MM.1S (cell line): ENCODE data around the gene GPHN.

Experiments used
- DNase-seq: peaks from one replicate; pipeline ENCODE4 v3.0.0-alpha.2; 2015
- H2AFZ ChIP-seq: fragments of 300-600 bp; sonication (generic); 2 replicates; pipeline ENCODE4 v1.6.0; 2016; ENCODE audit warnings: antibody characterized with exemption, low read length
- H3F3A ChIP-seq: fragments of 300-600 bp; sonication (generic); 2 replicates; pipeline ENCODE4 v1.6.1; 2016; ENCODE audit warnings: mild to moderate bottlenecking, antibody characterized with exemption, low read length, moderate library complexity, mixed read lengths; ENCODE audit not compliant: insufficient read depth
- H3K27ac ChIP-seq: fragments of 300-600 bp; sonication (generic); 2 replicates; pipeline ENCODE4 v1.5.1; 2016; ENCODE audit warnings: mild to moderate bottlenecking, low read length
- H3K27me3 ChIP-seq: fragments of 300-600 bp; sonication (generic); replicated peaks from 2 replicates; pipeline ENCODE4 v1.6.0; 2016; ENCODE audit warnings: low read length; ENCODE audit not compliant: insufficient read depth
- H3K36me3 ChIP-seq: fragments of 300-600 bp; sonication (generic); replicated peaks from 2 replicates; pipeline ENCODE4 v1.6.1; 2016; ENCODE audit warnings: mild to moderate bottlenecking, low read length, mixed read lengths; ENCODE audit not compliant: insufficient read depth
- H3K4me1 ChIP-seq: fragments of 300-600 bp; sonication (generic); 2 replicates; pipeline ENCODE4 v1.6.1; 2016; ENCODE audit warnings: low read length, mixed read lengths
- H3K4me2 ChIP-seq: fragments of 300-600 bp; sonication (generic); 2 replicates; pipeline ENCODE4 v1.6.0; 2016; ENCODE audit warnings: low read depth, low read length
- H3K4me3 ChIP-seq: fragments of 300-600 bp; sonication (generic); 2 replicates; pipeline ENCODE4 v1.5.1; 2016; ENCODE audit warnings: low read length, mixed read lengths
- H3K79me2 ChIP-seq: fragments of 300-600 bp; sonication (generic); 2 replicates; pipeline ENCODE4 v1.6.1; 2016; ENCODE audit warnings: mixed run types, low read length, mixed read lengths
- H3K9ac ChIP-seq: fragments of 300-600 bp; sonication (generic); 2 replicates; pipeline ENCODE4 v1.6.1; 2016; ENCODE audit warnings: low read length, mixed read lengths
- H3K9me2 ChIP-seq: fragments of 300-600 bp; sonication (generic); replicated peaks from 2 replicates; pipeline ENCODE4 v1.6.1; 2016; ENCODE audit warnings: mild to moderate bottlenecking, low read length, mixed read lengths; ENCODE audit not compliant: insufficient read depth
- H3K9me3 ChIP-seq: fragments of 300-600 bp; sonication (generic); replicated peaks from 2 replicates; pipeline ENCODE4 v1.6.1; 2016; ENCODE audit warnings: mild to moderate bottlenecking, low read length, mixed read lengths; ENCODE audit not compliant: insufficient read depth
- H4K20me1 ChIP-seq: fragments of 300-600 bp; sonication (generic); 2 replicates; pipeline ENCODE4 v1.6.1; 2016; ENCODE audit warnings: mild to moderate bottlenecking, low read length, moderate library complexity, mixed read lengths; ENCODE audit not compliant: insufficient read depth
- EZH2 ChIP-seq: fragments of 300-600 bp; sonication (generic); optimal IDR thresholded peaks from 2 replicates; pipeline ENCODE3; 2017; ENCODE audit warnings: low read depth, mild to moderate bottlenecking, antibody characterized with exemption, low read length, mixed read lengths
- EZH2phosphoT487 ChIP-seq: fragments of 300-600 bp; sonication (generic); IDR thresholded peaks from 2 replicates; pipeline ENCODE4 v1.6.1; 2018; ENCODE audit warnings: antibody characterized with exemption, low read length
- TF ChIP-seq, protein P1 (sequence below): fragments of 300-600 bp; sonication (generic); IDR thresholded peaks from 2 replicates; pipeline ENCODE4 v1.5.1; 2016; ENCODE audit warnings: antibody characterized with exemption, low read length, mixed read lengths

Gene GPHN

DNA sequence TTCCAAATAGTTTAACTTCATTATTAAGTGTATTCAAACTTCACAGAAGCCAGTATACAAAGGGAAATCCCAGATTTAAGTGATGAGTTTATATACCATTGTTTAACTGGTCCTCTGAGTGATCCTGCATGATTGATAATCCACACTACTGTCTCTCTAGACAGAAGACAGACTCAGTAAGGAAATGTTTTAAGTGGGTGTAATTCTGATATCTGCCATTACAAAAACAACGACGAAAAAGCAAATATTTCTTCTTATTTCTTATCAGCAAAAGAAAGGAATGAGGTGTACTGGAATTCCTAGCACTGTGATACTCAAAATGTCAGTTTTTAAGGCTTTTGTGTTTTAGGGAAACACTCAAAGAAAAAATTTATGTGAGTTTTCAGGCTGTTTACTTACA, 127.5 kb downstream of the GPHN start:
- TF ChIP-seq EZH2phosphoT487 (no peak), EZH2 (no peak)
- TF ChIP-seq, protein P1, sequence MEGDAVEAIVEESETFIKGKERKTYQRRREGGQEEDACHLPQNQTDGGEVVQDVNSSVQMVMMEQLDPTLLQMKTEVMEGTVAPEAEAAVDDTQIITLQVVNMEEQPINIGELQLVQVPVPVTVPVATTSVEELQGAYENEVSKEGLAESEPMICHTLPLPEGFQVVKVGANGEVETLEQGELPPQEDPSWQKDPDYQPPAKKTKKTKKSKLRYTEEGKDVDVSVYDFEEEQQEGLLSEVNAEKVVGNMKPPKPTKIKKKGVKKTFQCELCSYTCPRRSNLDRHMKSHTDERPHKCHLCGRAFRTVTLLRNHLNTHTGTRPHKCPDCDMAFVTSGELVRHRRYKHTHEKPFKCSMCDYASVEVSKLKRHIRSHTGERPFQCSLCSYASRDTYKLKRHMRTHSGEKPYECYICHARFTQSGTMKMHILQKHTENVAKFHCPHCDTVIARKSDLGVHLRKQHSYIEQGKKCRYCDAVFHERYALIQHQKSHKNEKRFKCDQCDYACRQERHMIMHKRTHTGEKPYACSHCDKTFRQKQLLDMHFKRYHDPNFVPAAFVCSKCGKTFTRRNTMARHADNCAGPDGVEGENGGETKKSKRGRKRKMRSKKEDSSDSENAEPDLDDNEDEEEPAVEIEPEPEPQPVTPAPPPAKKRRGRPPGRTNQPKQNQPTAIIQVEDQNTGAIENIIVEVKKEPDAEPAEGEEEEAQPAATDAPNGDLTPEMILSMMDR, result no peak
- peaks cover 9% of the 10 kb centered on the region for H3K79me2 ChIP-seq

DNA sequence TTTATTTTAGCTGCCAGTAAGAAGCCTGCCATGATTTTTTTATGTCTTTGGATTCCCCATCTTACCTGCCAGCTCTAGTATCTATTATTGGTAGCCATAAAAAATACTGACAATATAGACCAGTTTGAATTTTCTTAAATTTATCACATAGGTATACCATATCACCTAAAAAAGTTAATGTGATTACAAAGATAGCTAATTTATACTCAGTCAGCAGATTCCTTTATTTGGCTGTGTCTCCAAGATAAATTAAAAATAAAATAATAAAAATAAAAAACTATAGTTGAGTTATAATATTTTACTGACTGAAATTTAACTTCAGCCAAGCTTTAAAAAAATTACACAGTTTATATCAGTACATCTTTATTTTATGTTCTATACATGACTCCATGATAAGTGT, 128.3 kb downstream of the GPHN start:
- H3K4me2 ChIP-seq, result no peak overlapping the region
- H4K20me1 ChIP-seq, result no peaks in the 10 kb centered on the region
- no peak overlapping the region for H3K27ac ChIP-seq
- H3F3A ChIP-seq, result no peaks in the 10 kb centered on the region
- no peaks in the 10 kb centered on the region for H3K9me2 ChIP-seq
- no peak overlapping the region for H2AFZ ChIP-seq
- H3K4me3 ChIP-seq, result no peak overlapping the region
- no peak for DNase-seq
- no peak for TF ChIP-seq EZH2phosphoT487
- TF ChIP-seq, protein P1, result no peak
- no peak for TF ChIP-seq EZH2
- H3K4me1 ChIP-seq, result no peaks in the 10 kb centered on the region
- no peaks in the 10 kb centered on the region for H3K36me3 ChIP-seq
- peaks cover 9% of the 10 kb centered on the region for H3K79me2 ChIP-seq
- no peak overlapping the region for H3K9ac ChIP-seq
- no peaks in the 10 kb centered on the region for H3K27me3 ChIP-seq
- H3K9me3 ChIP-seq, result no peaks in the 10 kb centered on the region

More for the DNA sequence above, 127.5 kb downstream of the GPHN start:
- no peak overlapping the region for H3K9ac ChIP-seq
- no peak overlapping the region for H3K4me3 ChIP-seq
- DNase-seq, result no peak
- no peaks in the 10 kb centered on the region for H4K20me1 ChIP-seq
- H3K9me3 ChIP-seq, result no peaks in the 10 kb centered on the region
- no peak overlapping the region for H2AFZ ChIP-seq
- H3K4me1 ChIP-seq, result no peaks in the 10 kb centered on the region
- H3K27ac ChIP-seq, result no peak overlapping the region
- no peak overlapping the region for H3K4me2 ChIP-seq
- no peaks in the 10 kb centered on the region for H3F3A ChIP-seq
- no peaks in the 10 kb centered on the region for H3K36me3 ChIP-seq
- no peaks in the 10 kb centered on the region for H3K9me2 ChIP-seq
- H3K27me3 ChIP-seq, result no peaks in the 10 kb centered on the region

DNA sequence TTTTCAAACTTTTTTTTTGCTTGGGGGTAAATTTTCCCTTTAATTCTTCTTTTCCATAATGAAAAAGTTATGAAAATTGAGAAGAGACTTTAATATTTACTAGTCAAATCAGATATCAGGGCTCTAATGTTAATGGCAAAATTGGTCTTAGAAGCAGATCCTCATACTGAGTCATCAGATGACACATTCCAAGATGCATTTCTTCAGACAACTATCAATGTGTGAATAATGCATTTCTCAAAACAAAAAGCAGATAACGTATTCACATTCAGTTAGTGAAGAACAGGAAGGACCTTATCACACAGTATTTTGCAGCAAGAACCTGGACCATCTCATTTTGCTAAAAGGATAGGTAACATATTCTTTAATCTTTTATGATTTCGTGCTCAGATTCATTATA, 130.7 kb downstream of the GPHN start:
- Histone ChIP-seq H3K9me2 (no peaks in the 10 kb centered on the region), H3K4me3 (no peak overlapping the region), H3K27me3 (no peaks in the 10 kb centered on the region), H3F3A (no peaks in the 10 kb centered on the region), H3K9ac (no peak overlapping the region), H4K20me1 (no peaks in the 10 kb centered on the region), H3K4me2 (no peak overlapping the region), H2AFZ (no peak overlapping the region), H3K27ac (no peak overlapping the region), H3K9me3 (no peaks in the 10 kb centered on the region), H3K79me2 (peaks cover 6% of the 10 kb centered on the region; the same call in 1 of the 2 replicates), H3K36me3 (no peaks in the 10 kb centered on the region), H3K4me1 (no peaks in the 10 kb centered on the region)
- TF ChIP-seq EZH2 (no peak), EZH2phosphoT487 (no peak)
- TF ChIP-seq, protein P1, result no peak
- no peak for DNase-seq
